Measurements from ENCODE around the gene BACE2.
"Not testable (repeated sequence)": the region's sequence is repeated elsewhere in the genome, so short reads cannot be mapped to it uniquely, and the experiment has no call there.

The BACE2 gene

GRCh38 chr21:41217671-41218385, 49.9 kb downstream of the BACE2 start:
- DNase-seq: no peak

GRCh38 chr21:41219498-41220207, 51.7 kb downstream of the BACE2 start:
- DNase-seq: no peak

GRCh38 chr21:41220208-41220733, 52.3 kb downstream of the BACE2 start:
- no peak for DNase-seq

GRCh38 chr21:41222247-41223068, 54.5 kb downstream of the BACE2 start:
- DNase-seq: no peak

- DNase-seq: no peak
Measured at GRCh38 chr21:41226853-41227252, 58.9 kb downstream of the BACE2 start.

- DNase-seq: no peak
Measured at GRCh38 chr21:41227357-41228005, 59.5 kb downstream of the BACE2 start.

- DNase-seq: no peak
Measured at GRCh38 chr21:41228006-41228370, 60.0 kb downstream of the BACE2 start.

- no peak for DNase-seq
Measured at GRCh38 chr21:41228492-41228891, 60.5 kb downstream of the BACE2 start.

GRCh38 chr21:41228958-41229357, 61.0 kb downstream of the BACE2 start:
- no peak for DNase-seq

- DNase-seq: no peak
Measured at GRCh38 chr21:41229509-41230248, 61.7 kb downstream of the BACE2 start.

- no peak for DNase-seq
Measured at GRCh38 chr21:41230497-41230896, 62.5 kb downstream of the BACE2 start.

GRCh38 chr21:41231060-41231459, 63.1 kb downstream of the BACE2 start:
- DNase-seq: no peak

GRCh38 chr21:41232013-41232412, 64.1 kb downstream of the BACE2 start:
- no peak for DNase-seq

GRCh38 chr21:41233916-41234315, 66.0 kb downstream of the BACE2 start:
- DNase-seq: no peak

- DNase-seq: no peak
Measured at GRCh38 chr21:41234569-41234968, 66.6 kb downstream of the BACE2 start.

GRCh38 chr21:41235201-41235600, 67.2 kb downstream of the BACE2 start:
- no peak for DNase-seq

GRCh38 chr21:41236352-41236973, 68.5 kb downstream of the BACE2 start:
- DNase-seq: no peak

GRCh38 chr21:41238081-41238796, 70.3 kb downstream of the BACE2 start:
- not testable (repeated sequence) for DNase-seq

GRCh38 chr21:41240040-41240439, 72.1 kb downstream of the BACE2 start:
- no peak for DNase-seq

GRCh38 chr21:41241341-41241740, 73.4 kb downstream of the BACE2 start:
- DNase-seq: no peak
